Adrenal gland (tissue), 5 donors: ENCODE measurements around the gene SHROOM2.

Experiments
- CTCF ChIP-seq, 6 experiments: fragments of 450-650 bp in 4 of 6; fragments of 200-600 bp in 2 of 6; sonication (generic) in 1 of 6; IDR thresholded peaks; 1 replicate in 5 of 6; 2 replicates in 1 of 6; pipeline versions ENCODE4 v1.5.1 to v1.8.0; 2016 to 2021; ENCODE audit warnings: antibody characterized with exemption in 6 of 6, mild to moderate bottlenecking in 2 of 6, moderate library complexity in 1 of 6
- POLR2A ChIP-seq, 2 donors: fragments of 450-650 bp; IDR thresholded peaks; one replicate each; pipeline ENCODE4 v1.6.1; 2017; ENCODE audit warnings: antibody characterized with exemption in 2 of 2, mild to moderate bottlenecking in 2 of 2, moderate library complexity in 1 of 2
- donor health status: DM: no; HTN: no; CAD: no.

- TF ChIP-seq CTCF (IDR thresholded peaks at IDR 0.05) (no peak), POLR2A (IDR thresholded peaks at IDR 0.05) (no peak)
Measured at GRCh38 chrX:9913146-9913433, 126.9 kb downstream of the SHROOM2 start.
